ENCODE data around the gene FHAD1. TPM values are rescaled to one million over a fixed set of nuclear protein-coding genes. Genes with fewer than 3 reads are reported as not detected.

FHAD1 gene
- total RNA-seq, 1 experiment from 2014 or later: 3.5 TPM

- DNase-seq (ENCODE audit: low read depth, low spot score): no peak
- intact Hi-C loops (cut with micrococcal nuclease): no loop called here
- ChIA-PET RAD21 (ENCODE audit: low non-redundant PET in 1 of 2, low total read pairs in 2 of 2, uncharacterized antibody in 2 of 2, unreplicated experiment in 2 of 2) (no interaction called here), CTCF (no interaction called here), POLR2A (no interaction called here)
- no peak for ATAC-seq
- H3K27ac ChIP-seq (ENCODE audit: low read depth, low read length): no peak overlapping the region
- no peaks in the 10 kb centered on the region for H3K79me2 ChIP-seq (ENCODE audit: insufficient read depth, low read length)
- TF ChIP-seq TCF7L2 (IDR thresholded peaks at IDR 0.05; ENCODE audit: borderline replicate concordance, extremely low read depth, insufficient read depth, insufficient read length): no peak
- no peak for TF ChIP-seq JUND (IDR thresholded peaks at IDR 0.05)
- no peak for TF ChIP-seq YY1 (IDR thresholded peaks at IDR 0.05; ENCODE audit: extremely low read depth, insufficient replicate concordance, low read depth, low read length)
- TF ChIP-seq SIN3A (IDR thresholded peaks at IDR 0.05; ENCODE audit: low read depth): no peak
- no peak for TF ChIP-seq CBX3 (IDR thresholded peaks at IDR 0.05; ENCODE audit: low read depth)
- no peak for TF ChIP-seq FOSL1 (IDR thresholded peaks at IDR 0.05; ENCODE audit: low read depth)
- no peak for TF ChIP-seq EZH2phosphoT487 (IDR thresholded peaks at IDR 0.05; ENCODE audit: borderline replicate concordance)
- TF ChIP-seq ATF3 (IDR thresholded peaks at IDR 0.05): no peak
- no peak for TF ChIP-seq SP1 (IDR thresholded peaks at IDR 0.05; ENCODE audit: low read depth)
- TF ChIP-seq, protein P1, sequence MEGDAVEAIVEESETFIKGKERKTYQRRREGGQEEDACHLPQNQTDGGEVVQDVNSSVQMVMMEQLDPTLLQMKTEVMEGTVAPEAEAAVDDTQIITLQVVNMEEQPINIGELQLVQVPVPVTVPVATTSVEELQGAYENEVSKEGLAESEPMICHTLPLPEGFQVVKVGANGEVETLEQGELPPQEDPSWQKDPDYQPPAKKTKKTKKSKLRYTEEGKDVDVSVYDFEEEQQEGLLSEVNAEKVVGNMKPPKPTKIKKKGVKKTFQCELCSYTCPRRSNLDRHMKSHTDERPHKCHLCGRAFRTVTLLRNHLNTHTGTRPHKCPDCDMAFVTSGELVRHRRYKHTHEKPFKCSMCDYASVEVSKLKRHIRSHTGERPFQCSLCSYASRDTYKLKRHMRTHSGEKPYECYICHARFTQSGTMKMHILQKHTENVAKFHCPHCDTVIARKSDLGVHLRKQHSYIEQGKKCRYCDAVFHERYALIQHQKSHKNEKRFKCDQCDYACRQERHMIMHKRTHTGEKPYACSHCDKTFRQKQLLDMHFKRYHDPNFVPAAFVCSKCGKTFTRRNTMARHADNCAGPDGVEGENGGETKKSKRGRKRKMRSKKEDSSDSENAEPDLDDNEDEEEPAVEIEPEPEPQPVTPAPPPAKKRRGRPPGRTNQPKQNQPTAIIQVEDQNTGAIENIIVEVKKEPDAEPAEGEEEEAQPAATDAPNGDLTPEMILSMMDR (IDR thresholded peaks at IDR 0.05 in 2 of 3, conservative IDR thresholded peaks at IDR 0.05 in 1 of 3; ENCODE audit: borderline replicate concordance in 1 of 3, insufficient read depth in 1 of 3, low read depth in 2 of 3, low read length in 2 of 3): no peak
- TF ChIP-seq, protein P2, sequence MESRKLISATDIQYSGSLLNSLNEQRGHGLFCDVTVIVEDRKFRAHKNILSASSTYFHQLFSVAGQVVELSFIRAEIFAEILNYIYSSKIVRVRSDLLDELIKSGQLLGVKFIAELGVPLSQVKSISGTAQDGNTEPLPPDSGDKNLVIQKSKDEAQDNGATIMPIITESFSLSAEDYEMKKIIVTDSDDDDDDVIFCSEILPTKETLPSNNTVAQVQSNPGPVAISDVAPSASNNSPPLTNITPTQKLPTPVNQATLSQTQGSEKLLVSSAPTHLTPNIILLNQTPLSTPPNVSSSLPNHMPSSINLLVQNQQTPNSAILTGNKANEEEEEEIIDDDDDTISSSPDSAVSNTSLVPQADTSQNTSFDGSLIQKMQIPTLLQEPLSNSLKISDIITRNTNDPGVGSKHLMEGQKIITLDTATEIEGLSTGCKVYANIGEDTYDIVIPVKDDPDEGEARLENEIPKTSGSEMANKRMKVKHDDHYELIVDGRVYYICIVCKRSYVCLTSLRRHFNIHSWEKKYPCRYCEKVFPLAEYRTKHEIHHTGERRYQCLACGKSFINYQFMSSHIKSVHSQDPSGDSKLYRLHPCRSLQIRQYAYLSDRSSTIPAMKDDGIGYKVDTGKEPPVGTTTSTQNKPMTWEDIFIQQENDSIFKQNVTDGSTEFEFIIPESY (IDR thresholded peaks at IDR 0.05; ENCODE audit: extremely low read depth, insufficient replicate concordance, low read length): no peak
- TF ChIP-seq CEBPB (IDR thresholded peaks at IDR 0.05; ENCODE audit: low read depth): no peak
- TF ChIP-seq, protein P3, sequence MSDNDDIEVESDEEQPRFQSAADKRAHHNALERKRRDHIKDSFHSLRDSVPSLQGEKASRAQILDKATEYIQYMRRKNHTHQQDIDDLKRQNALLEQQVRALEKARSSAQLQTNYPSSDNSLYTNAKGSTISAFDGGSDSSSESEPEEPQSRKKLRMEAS (IDR thresholded peaks at IDR 0.05): no peak
- TF ChIP-seq EZH2 (IDR thresholded peaks at IDR 0.05): no peak
- TF ChIP-seq RAD21 (IDR thresholded peaks at IDR 0.05; ENCODE audit: low read depth): no peak
- no peaks in the 10 kb centered on the region for H4K20me1 ChIP-seq (ENCODE audit: insufficient read depth)
- H3K4me3 ChIP-seq (replicated peaks in 1 of 2; ENCODE audit: low read depth in 1 of 2, low read length in 2 of 2): no peak overlapping the region
- H3K4me1 ChIP-seq (ENCODE audit: control insufficient read depth in 1 of 2, insufficient read depth in 2 of 2, low read length in 2 of 2): peaks cover 15 to 41% of the 10 kb centered on the region in 2 experiments
- no peak overlapping the region for H3K4me2 ChIP-seq (ENCODE audit: low read length)
- no peaks in the 10 kb centered on the region for H3K27me3 ChIP-seq (ENCODE audit: insufficient read depth, low read length)
- no peaks in the 10 kb centered on the region for H3K9me2 ChIP-seq (ENCODE audit: insufficient read depth)
- BruUV-seq (replicated peaks): no TSS peak
- no peaks in the 10 kb centered on the region for H3K9me3 ChIP-seq (ENCODE audit: control insufficient read depth in 1 of 2, insufficient read depth in 1 of 2, low read depth in 1 of 2, low read length in 2 of 2)
- no peak overlapping the region for H2AFZ ChIP-seq (ENCODE audit: low read depth, low read length, poor library complexity, severe bottlenecking)
- H3K36me3 ChIP-seq (ENCODE audit: control insufficient read depth in 1 of 2, insufficient read depth in 2 of 2, low read length in 2 of 2): no peaks in the 10 kb centered on the region
- no peak overlapping the region for H3K9ac ChIP-seq (ENCODE audit: low read length)
These were observed 115.2 kb downstream of the FHAD1 start for GRCh38 chr1:15362096-15362736.

Measured in HCT116 (cell line).